ENCODE results near the gene DYNC1LI1. TPM values are rescaled to one million over a fixed set of nuclear protein-coding genes. Genes with fewer than 3 reads are reported as not detected.

The DYNC1LI1 gene
- total and polyA plus RNA-seq, 9 of the 15 experiments (the other 6 are each of a cell fraction or from before 2014, with no cell fraction given), result 21.0 to 85.4 (median 61.3) TPM

- TF ChIP-seq NR4A1 (CRISPR knock-in tag; IDR thresholded peaks at IDR 0.05) (no peak), NR4A1 (tag; IDR thresholded peaks at IDR 0.05) (no peak), HLTF (IDR thresholded peaks at IDR 0.05) (no peak), SRF (CRISPR knock-in tag; IDR thresholded peaks at IDR 0.05) (no peak), CREB3 (tag; conservative IDR thresholded peaks at IDR 0.05; ENCODE audit: low read depth) (no peak), NCOR1 (IDR thresholded peaks at IDR 0.05) (no peak), MXI1 (IDR thresholded peaks at IDR 0.05; ENCODE audit: low read depth, low read length) (no peak), ERF (CRISPR knock-in tag; IDR thresholded peaks at IDR 0.05) (no peak), ZNF699 (CRISPR knock-in tag; IDR thresholded peaks at IDR 0.05; ENCODE audit: insufficient replicate concordance) (no peak), ZNF280A (IDR thresholded peaks at IDR 0.05; ENCODE audit: low read depth, partially characterized antibody) (no peak), PYGO2 (tag; IDR thresholded peaks at IDR 0.05) (0 out of 2 replicates have a peak, but pooled peaks have one; percentile 24), XRCC4 (IDR thresholded peaks at IDR 0.05; ENCODE audit: extremely low read depth, insufficient read depth, insufficient read length) (no peak), PML (IDR thresholded peaks at IDR 0.05; ENCODE audit: low read length) (no peak), GTF2E2 (tag; IDR thresholded peaks at IDR 0.05) (no peak), EP300 (IDR thresholded peaks at IDR 0.05; ENCODE audit: low read length) (no peak), ZNF551 (CRISPR knock-in tag; IDR thresholded peaks at IDR 0.05) (no peak), ZNF431 (CRISPR knock-in tag; IDR thresholded peaks at IDR 0.05) (no peak), ARID3A (IDR thresholded peaks at IDR 0.05; ENCODE audit: borderline replicate concordance, low read depth, low read length) (no peak), TEAD2 (tag; IDR thresholded peaks at IDR 0.05) (no peak), ZSCAN29 (IDR thresholded peaks at IDR 0.05) (peak; percentile 76; the same call in 1 of the 2 replicates), ZBTB2 (IDR thresholded peaks at IDR 0.05) (no peak), HNRNPLL (IDR thresholded peaks at IDR 0.05; ENCODE audit: low read depth, low read length, poor library complexity, severe bottlenecking) (no peak), HOMEZ (CRISPR knock-in tag; IDR thresholded peaks at IDR 0.05) (no peak), MYNN (IDR thresholded peaks at IDR 0.05) (no peak), MYNN (CRISPR knock-in tag; IDR thresholded peaks at IDR 0.05) (no peak)
These were observed 68.9 kb downstream of the DYNC1LI1 start (continued) for GRCh38 chr3:32501783-32502117.

All from K562 (cell line).